Activated CD4-positive, CD25-positive, alpha-beta regulatory T cell treated with anti-CD3 and anti-CD28 coated beads, Interleukin-2, amount 50 U/mL, for 24 hours (primary cell): ENCODE results near the gene POLR3B.
"Not testable (repeated sequence)": the region's sequence is repeated elsewhere in the genome, so short reads cannot be mapped to it uniquely, and the experiment has no call there.

Source experiments
- ATAC-seq, 2 donors: fragments of 150-1000 bp; cut with Tn5 transposase; one replicate each; pipeline ENCODE4 v1.10.0; 2021; ENCODE audit warnings: mild to moderate bottlenecking in 1 of 2, moderate library complexity in 1 of 2

The POLR3B gene

GRCh38 chr12:106357549-106358395 is at the start of gene POLR3B:
TSS of gene POLR3B (plus strand) at chr12:106357748. CDS start at chr12:106357880, 132 bp downstream.
- peak; percentile 95 to 96 for ATAC-seq

GRCh38 chr12:106308121-106308520 is 49.4 kb upstream of the POLR3B start:
- peak; percentile 27 to 33 for ATAC-seq

GRCh38 chr12:106308611-106309010 is 48.9 kb upstream of the POLR3B start:
- peak; percentile 27 to 39 for ATAC-seq

GRCh38 chr12:106309671-106310505 is 47.7 kb upstream of the POLR3B start:
- ATAC-seq, result no peak

- no peak for ATAC-seq
Observed at GRCh38 chr12:106310687-106311086, 46.9 kb upstream of the POLR3B start.

- no peak for ATAC-seq
Observed at GRCh38 chr12:106311139-106311538, 46.4 kb upstream of the POLR3B start.

- not testable (repeated sequence) for ATAC-seq
Observed at GRCh38 chr12:106313413-106313812, 44.1 kb upstream of the POLR3B start.

GRCh38 chr12:106315523-106315922 is 42.0 kb upstream of the POLR3B start:
- no peak for ATAC-seq

GRCh38 chr12:106317406-106318082 is 40.0 kb upstream of the POLR3B start:
- ATAC-seq, result no peak

GRCh38 chr12:106321139-106321850 is 36.3 kb upstream of the POLR3B start:
- no peak for ATAC-seq

- no peak for ATAC-seq
Observed at GRCh38 chr12:106323537-106323936, 34.0 kb upstream of the POLR3B start.

- ATAC-seq, result no peak
Observed at GRCh38 chr12:106327309-106327869, 30.2 kb upstream of the POLR3B start.

- ATAC-seq, result no peak
Observed at GRCh38 chr12:106328735-106329134, 28.8 kb upstream of the POLR3B start.

- ATAC-seq, result no peak
Observed at GRCh38 chr12:106329231-106329982, 28.1 kb upstream of the POLR3B start.

GRCh38 chr12:106331599-106331998 is 25.9 kb upstream of the POLR3B start:
- ATAC-seq, result no peak

GRCh38 chr12:106332536-106332935 is 25.0 kb upstream of the POLR3B start:
- no peak for ATAC-seq

GRCh38 chr12:106333010-106333409 is 24.5 kb upstream of the POLR3B start:
- no peak for ATAC-seq

GRCh38 chr12:106333756-106334155 is 23.8 kb upstream of the POLR3B start:
- no peak for ATAC-seq

GRCh38 chr12:106341086-106341877 is 16.3 kb upstream of the POLR3B start:
- no peak for ATAC-seq
